Lung (tissue), 12 donors: ENCODE results near the gene SEC14L3. TPM values are rescaled to one million over a fixed set of nuclear protein-coding genes. Genes with fewer than 3 reads are reported as not detected.
A peak's percentile ranks its signal among the peaks of the same experiment; 100 is the strongest.

Experiments used
- ATAC-seq: fragments of 200-7000 bp; cut with Tn5 transposase; one replicate; pipeline ENCODE4 v1.9.1; 2020; ENCODE audit warnings: moderate number of reproducible peaks; ENCODE audit not compliant: insufficient read depth, low FRiP score
- DNase-seq, 3 donors: peaks; one replicate each; pipeline ENCODE4 v3.0.0-alpha.2; 2013 to 2017
- H3K27ac ChIP-seq, 2 donors: one replicate each; pipeline ENCODE4 v1.5.1; 2013; ENCODE audit warnings: mild to moderate bottlenecking in 2 of 2, moderate library complexity in 2 of 2, control low read depth in 1 of 2, inconsistent platforms in 1 of 2, low read depth in 1 of 2, low read length in 1 of 2
- H3K27me3 ChIP-seq, 3 donors: one replicate each; pipeline ENCODE4 v1.5.1; 2013; ENCODE audit warnings: low read length in 2 of 3; ENCODE audit not compliant: control insufficient read depth in 3 of 3, insufficient read depth in 3 of 3
- H3K36me3 ChIP-seq, 4 donors: one replicate each; pipeline ENCODE4 v1.5.1; 2013; ENCODE audit warnings: low read length in 4 of 4, mild to moderate bottlenecking in 1 of 4, moderate library complexity in 1 of 4; ENCODE audit not compliant: control insufficient read depth in 4 of 4, insufficient read depth in 4 of 4
- H3K4me1 ChIP-seq, 5 donors: one replicate each; pipeline ENCODE4 v1.5.1; 2013; ENCODE audit warnings: low read length in 5 of 5, mild to moderate bottlenecking in 2 of 5, moderate library complexity in 1 of 5; ENCODE audit not compliant: control insufficient read depth in 5 of 5, insufficient read depth in 5 of 5
- H3K4me3 ChIP-seq: one replicate; pipeline ENCODE4 v1.5.1; 2013; ENCODE audit warnings: mild to moderate bottlenecking, control low read depth, moderate library complexity
- H3K9ac ChIP-seq, 2 donors: one replicate each; pipeline ENCODE4 v1.5.1; 2013; ENCODE audit warnings: low read length in 2 of 2, control low read depth in 1 of 2; ENCODE audit not compliant: insufficient read depth in 1 of 2
- H3K9me3 ChIP-seq, 4 donors: one replicate each; pipeline ENCODE4 v1.5.1; 2013; ENCODE audit warnings: low read length in 3 of 4, mild to moderate bottlenecking in 1 of 4, moderate library complexity in 1 of 4; ENCODE audit not compliant: control insufficient read depth in 4 of 4, insufficient read depth in 3 of 4
- WGBS, 2 donors: extraction: QIAGEN DNeasy Blood & Tissue Kit; methylation state at CpG; one replicate each; pipeline ENCODE4 v1.1.7; 2013; 5-methylcytosine and 5-hydroxymethylcytosine counted together
- polyA plus RNA-seq, 2 donors: library from polyadenylated mRNA; stranded (reverse); fragments of 200-250 nt; gene quantifications; one replicate each; pipeline ENCODE4 v1.2.1, GENCODE V29; 2013
- total RNA-seq, 2 donors: library from RNA; depleted of rRNA in 1 of 2; stranded (reverse); fragments of >200 nt in 1 of 2; gene quantifications; one replicate each; pipeline ENCODE4 v1.2.1, GENCODE V29; 2014 to 2021
- TF ChIP-seq, protein P1 (sequence below): IDR thresholded peaks from 2 replicates; pipeline ENCODE4 v1.5.1; 2012; ENCODE audit warnings: mild to moderate bottlenecking; ENCODE audit errors: control extremely low read depth, extremely low read depth
- donor health status: control.
- donor health status: control.
- donor health status: Bipolar disorder and iron deficiency.
- donor health status: healthy.
- donor health status: DM: yes; HTN: yes; CAD: no.

SEC14L3 gene
- total and polyA plus RNA-seq, 4 donors = 0.17 to 0.98 (median 0.70) TPM

DNA sequence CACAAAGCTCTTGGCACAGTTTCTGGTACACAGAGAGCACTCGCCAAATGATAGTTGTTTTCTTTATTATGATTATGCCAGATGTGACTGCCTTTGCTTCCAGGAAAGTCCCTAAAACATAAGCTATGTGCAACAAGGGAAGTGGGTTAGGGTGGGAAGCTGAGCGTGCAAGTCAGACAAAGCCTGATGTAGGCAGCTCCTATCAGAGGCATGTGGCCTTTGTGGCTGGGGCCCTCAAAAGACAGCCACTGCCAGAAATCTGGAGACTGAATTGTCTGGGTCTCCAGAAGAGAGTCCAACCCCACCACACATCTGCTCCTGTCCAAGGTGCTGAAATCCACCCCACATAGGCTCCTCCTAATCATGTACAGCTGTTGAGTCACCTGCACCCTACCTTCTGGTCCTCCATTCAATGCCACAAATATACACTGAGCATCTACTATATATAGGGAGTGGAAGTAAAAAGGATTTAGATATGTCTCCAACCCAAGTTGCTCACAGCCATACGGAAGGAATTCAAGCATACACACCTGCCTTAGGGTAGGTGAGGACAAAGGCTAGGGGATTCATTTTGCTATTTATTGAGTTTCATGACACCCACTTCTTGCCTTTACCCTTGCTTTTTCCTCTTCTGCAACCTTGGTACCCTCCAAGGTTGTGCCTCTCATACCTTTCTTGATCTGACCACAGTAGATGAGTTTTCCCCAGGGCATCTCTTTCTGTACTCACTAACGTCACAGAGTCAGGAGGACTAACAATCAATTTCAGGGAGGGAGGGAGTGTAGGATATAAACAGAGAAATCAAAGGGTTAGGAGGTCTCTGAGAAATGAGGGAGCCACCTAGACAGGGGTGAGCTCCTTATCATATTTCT lies 12.4 kb downstream of the SEC14L3 start:
- Histone ChIP-seq H3K9ac (no peak overlapping the region), H3K27me3 (no peaks in the 10 kb centered on the region), H3K4me1 (peaks cover 0 to 2% (median 0%) of the 10 kb centered on the region in 5 donors), H3K9me3 (peaks cover 0 to 4% (median 0%) of the 10 kb centered on the region in 4 donors), H3K27ac (no peak overlapping the region), H3K4me3 (no peak overlapping the region), H3K36me3 (no peaks in the 10 kb centered on the region)
- DNase-seq = peak in 2 of 3 donors; percentile 31 to 54
- 68 to 73% methylated on average over 4 of the region's 4 CpGs for WGBS, 2 donors
- ATAC-seq = no peak
- TF ChIP-seq, protein P1, sequence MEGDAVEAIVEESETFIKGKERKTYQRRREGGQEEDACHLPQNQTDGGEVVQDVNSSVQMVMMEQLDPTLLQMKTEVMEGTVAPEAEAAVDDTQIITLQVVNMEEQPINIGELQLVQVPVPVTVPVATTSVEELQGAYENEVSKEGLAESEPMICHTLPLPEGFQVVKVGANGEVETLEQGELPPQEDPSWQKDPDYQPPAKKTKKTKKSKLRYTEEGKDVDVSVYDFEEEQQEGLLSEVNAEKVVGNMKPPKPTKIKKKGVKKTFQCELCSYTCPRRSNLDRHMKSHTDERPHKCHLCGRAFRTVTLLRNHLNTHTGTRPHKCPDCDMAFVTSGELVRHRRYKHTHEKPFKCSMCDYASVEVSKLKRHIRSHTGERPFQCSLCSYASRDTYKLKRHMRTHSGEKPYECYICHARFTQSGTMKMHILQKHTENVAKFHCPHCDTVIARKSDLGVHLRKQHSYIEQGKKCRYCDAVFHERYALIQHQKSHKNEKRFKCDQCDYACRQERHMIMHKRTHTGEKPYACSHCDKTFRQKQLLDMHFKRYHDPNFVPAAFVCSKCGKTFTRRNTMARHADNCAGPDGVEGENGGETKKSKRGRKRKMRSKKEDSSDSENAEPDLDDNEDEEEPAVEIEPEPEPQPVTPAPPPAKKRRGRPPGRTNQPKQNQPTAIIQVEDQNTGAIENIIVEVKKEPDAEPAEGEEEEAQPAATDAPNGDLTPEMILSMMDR = no peak

DNA sequence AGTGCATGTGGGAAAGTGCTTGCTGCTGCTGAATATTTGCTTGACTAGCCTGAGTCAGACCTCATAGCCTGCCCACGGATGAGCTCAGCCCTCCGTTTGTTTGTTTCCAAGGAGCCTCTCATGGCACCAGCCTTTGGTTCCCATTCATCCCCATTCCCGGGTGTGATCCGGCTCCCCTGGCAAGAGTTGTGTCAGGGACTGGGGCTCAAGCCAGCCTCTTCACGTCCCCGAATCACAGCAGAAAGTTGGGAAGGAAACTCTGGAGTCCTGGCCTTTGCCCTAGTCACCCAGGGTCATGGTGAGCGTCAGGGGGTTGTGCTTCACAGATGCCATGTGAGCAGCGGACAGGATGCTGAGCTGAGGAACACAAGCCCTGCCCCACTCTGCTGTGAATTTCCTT lies 13.8 kb downstream of the SEC14L3 start:
- Histone ChIP-seq H3K36me3 (no peaks in the 10 kb centered on the region), H3K4me1 (peaks cover 0 to 2% (median 0%) of the 10 kb centered on the region in 5 donors), H3K9me3 (peaks cover 0 to 4% (median 0%) of the 10 kb centered on the region in 4 donors), H3K9ac (no peak overlapping the region), H3K4me3 (no peak overlapping the region), H3K27ac (no peak overlapping the region), H3K27me3 (no peaks in the 10 kb centered on the region)
- DNase-seq (no peak), ATAC-seq (no peak)
- TF ChIP-seq, protein P1 = no peak
- WGBS, 2 donors = 65 to 79% methylated on average over 8 of the region's 8 CpGs

DNA sequence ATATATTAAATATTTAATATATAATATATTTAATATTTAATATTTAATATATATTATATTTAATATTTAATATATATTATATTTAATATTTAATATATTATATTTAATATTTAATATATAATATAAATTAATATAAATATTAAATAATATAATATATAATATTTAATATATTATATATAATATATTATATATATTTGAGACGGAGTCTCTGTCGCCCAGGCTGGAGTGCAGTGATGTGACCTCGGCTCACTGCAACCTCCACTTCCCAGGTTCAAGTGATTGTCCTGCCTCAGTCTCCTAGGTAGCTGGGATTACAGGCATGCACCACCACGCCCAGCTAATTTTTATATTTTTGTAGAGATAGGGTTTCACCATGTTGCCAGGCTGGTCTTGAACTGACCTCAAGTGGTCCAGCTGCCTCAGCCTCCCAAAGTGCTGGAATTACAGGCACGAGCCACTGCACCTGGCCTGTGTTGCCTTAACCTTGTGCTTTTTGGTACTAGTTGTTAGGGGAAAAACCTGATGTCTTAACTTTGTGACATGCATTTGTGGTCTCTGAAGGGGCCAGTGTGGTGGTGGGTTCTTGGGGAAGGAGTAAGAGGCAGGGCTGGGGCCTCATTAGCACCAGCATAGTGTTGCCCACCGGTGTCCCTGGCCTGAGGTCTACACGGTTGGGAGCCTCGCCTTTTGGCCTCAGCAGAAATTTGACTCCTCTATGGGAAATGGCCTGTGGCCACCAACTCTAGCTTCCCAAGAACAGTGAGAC lies 16.6 kb downstream of the SEC14L3 start:
- DNase-seq = no peak
- TF ChIP-seq, protein P1 = no peak
- no peak overlapping the region for H3K27ac ChIP-seq
- 91 to 94% methylated on average over 8 of the region's 8 CpGs for WGBS, 2 donors
- no peaks in the 10 kb centered on the region for H3K36me3 ChIP-seq
- no peak overlapping the region for H3K9ac ChIP-seq
- H3K27me3 ChIP-seq = no peaks in the 10 kb centered on the region
- H3K4me1 ChIP-seq = peaks cover 0 to 3% (median 0%) of the 10 kb centered on the region in 5 donors
- no peak overlapping the region for H3K4me3 ChIP-seq
- H3K9me3 ChIP-seq = peaks cover 0 to 3% (median 0%) of the 10 kb centered on the region in 4 donors
- ATAC-seq = no peak
